NCI-H1048 (cell line): ENCODE measurements around the gene HTT.

Source experiments
- DNase-seq: peaks from one replicate; lab custom pipeline; 2025; lab: John Stamatoyannopoulos, UW

HTT gene

DNA sequence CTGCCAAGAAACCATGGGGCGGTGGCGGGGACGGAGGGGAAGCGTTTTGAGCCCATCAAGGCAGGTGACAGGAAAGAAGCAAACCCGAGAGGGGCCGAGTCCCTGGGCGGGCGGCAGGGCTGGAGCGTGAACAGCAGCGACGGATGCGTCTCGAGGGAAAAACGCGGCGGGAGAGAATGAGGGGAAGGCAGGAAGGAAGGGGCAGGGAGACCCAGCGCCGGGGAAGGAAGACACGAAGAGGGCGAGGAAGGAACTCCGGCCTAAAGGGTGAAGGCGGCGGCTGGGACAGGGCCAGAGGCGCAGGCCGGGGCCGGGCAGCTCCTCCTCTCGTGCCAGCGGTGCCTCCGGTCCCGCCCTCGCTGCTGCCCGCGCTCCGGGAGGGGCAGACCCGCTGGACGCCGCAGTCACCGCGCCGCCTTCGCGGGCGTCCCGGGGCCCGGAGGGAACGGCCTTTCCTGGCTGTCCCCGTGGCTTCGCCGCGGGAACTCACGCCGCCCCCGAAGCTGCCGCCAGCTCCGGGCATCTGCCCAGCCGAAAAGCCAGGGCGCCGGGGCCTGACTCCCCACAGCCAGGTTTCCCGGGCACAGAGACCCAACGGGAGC is 217.6 kb downstream of the HTT start:
- no peak for DNase-seq

DNA sequence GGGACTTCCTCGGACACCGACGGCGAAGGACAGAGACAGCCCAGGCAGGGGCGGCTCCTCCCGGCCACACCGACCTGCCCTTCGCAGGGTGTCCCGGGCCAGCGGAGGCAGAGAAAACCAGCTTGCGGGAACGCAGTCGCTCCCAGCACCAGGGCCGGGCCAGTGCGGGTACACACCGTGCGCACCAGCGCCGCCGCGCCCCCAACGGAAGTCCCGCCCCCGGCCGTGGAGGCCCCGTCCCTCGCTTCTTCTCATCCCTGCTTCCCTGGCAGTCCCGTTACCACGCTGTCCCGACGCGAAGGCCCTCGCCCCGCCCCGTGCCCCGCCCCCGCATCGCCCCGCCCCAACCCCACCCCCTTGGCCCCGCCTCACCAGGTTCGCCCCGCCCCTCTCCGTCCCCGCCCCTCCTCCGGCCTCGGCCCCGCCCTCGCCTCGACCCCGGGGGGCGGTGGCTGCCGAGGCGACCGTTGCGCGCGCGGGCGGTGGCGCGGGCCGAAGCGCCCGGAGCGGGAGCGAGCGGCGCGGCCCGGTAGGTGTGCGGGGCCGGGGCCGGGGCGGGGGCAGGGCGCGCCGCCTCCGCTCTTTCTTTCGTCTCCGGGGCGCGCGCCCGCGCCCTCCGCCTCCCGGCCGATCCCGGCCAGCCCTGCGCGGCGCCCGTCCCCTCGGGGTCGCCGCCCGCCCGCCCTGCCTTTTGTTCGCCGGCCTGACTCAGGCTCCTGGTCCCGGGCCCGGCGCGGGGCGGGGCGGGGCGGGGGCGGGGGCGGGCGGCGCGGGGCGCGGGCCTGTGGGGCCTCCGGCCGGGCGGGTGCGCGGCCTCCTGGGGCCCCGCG is 218.3 kb downstream of the HTT start, which contains the start of gene RGS12:
TSS of gene RGS12 (plus strand) at position 451 of the 830 bp plus-strand sequence. CDS start 23,150 bp downstream, outside the sequence.
- DNase-seq, result peak; percentile 77
